Astrocyte (in vitro differentiated cells and primary cell): ENCODE results near the gene SNRPN.

Experiments used
- EZH2 ChIP-seq: IDR thresholded peaks from 2 replicates; pipeline ENCODE4 v1.6.1; 2012; ENCODE audit warnings: mild to moderate bottlenecking, low read length, inconsistent platforms; ENCODE audit not compliant: insufficient read depth
- TF ChIP-seq, protein P1 (sequence below): IDR thresholded peaks from 2 replicates; pipeline ENCODE4 v1.5.1; 2011; ENCODE audit warnings: low read depth, mild to moderate bottlenecking, inconsistent platforms, low read length, moderate library complexity; ENCODE audit not compliant: insufficient read depth

DNA sequence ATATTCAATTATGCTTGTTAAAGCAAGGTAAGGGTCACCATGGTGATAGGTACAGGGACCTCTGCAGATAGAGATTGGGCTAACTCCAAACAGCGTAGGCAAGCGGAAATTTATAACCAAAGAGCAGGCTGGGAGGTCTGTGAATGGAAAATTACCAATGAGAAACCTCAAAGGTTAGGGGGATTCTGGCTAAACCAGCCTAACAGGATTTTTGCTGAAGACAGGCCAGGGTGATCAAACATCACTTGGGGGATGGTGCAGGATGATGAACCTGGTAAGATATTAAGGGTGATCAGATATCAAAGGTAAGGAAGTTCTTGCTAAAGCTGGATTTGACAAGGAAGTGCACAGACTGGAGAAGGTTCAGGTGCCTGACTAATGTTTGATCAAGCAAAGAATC, 35.3 kb upstream of the SNRPN start:
- TF ChIP-seq, protein P1, sequence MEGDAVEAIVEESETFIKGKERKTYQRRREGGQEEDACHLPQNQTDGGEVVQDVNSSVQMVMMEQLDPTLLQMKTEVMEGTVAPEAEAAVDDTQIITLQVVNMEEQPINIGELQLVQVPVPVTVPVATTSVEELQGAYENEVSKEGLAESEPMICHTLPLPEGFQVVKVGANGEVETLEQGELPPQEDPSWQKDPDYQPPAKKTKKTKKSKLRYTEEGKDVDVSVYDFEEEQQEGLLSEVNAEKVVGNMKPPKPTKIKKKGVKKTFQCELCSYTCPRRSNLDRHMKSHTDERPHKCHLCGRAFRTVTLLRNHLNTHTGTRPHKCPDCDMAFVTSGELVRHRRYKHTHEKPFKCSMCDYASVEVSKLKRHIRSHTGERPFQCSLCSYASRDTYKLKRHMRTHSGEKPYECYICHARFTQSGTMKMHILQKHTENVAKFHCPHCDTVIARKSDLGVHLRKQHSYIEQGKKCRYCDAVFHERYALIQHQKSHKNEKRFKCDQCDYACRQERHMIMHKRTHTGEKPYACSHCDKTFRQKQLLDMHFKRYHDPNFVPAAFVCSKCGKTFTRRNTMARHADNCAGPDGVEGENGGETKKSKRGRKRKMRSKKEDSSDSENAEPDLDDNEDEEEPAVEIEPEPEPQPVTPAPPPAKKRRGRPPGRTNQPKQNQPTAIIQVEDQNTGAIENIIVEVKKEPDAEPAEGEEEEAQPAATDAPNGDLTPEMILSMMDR = no peak
- TF ChIP-seq EZH2 = no peak
